HG02973 (cell line): Measurements from ENCODE around the gene LY86.
A peak's percentile ranks its signal among the peaks of the same experiment; 100 is the strongest.

ENCODE experiments used
- ATAC-seq: cut with Tn5 transposase; IDR thresholded peaks from one replicate; pipeline ENCODE4 v1.9.1; 2021; ENCODE audit warnings: moderate library complexity; ENCODE audit not compliant: unreplicated experiment

Gene LY86

DNA sequence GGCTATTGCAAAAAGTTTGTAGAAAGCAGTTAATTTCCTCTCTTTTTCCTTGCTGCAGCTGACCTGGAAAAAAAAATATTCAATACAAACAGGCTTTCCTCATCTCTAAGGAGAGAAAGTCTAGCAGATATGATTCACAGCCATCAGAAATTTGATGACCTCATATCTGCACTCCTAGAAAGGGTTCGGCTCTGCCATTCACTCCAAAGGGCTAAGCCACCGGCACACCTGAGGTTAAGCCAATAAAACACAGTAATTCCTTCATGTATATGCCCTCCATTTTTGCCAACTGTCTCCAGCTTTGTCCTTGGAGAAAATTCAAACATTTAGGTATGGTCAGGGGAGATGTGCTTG lies 18.7 kb upstream of the LY86 start:
- no peak for ATAC-seq

DNA sequence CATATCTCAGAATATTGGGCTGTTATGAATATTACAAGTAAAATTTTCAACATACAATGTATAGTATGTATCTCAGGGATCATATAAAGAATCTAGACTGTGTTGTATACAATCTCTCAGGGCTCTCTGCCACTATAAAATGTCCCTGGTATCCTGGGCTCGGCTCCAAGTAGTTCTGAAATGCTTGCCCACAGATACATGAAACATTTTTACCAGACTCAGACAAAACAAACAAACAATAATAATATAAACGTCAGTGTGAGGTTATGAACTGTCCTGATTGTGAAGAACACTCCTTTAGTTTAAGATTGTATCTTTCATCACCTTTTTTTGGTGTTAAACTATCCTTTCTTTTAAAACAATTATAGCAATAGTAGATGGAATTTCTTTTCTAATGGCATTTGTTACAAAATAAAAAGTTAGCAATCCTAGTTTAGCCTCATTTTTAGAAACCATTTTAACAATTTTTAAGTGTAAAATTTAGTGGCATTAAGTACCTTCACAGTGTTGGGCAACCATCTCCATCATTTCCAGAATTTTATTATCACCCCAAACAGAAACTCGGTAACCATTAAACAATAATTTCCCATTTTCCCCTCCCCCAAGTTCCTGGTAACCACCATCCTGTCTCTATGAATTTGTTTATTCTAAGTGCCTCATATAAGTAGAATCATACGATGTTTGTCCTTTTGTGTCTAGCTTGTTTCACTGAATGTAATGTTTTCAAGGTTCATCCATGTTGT lies 17.4 kb upstream of the LY86 start:
- no peak for ATAC-seq

DNA sequence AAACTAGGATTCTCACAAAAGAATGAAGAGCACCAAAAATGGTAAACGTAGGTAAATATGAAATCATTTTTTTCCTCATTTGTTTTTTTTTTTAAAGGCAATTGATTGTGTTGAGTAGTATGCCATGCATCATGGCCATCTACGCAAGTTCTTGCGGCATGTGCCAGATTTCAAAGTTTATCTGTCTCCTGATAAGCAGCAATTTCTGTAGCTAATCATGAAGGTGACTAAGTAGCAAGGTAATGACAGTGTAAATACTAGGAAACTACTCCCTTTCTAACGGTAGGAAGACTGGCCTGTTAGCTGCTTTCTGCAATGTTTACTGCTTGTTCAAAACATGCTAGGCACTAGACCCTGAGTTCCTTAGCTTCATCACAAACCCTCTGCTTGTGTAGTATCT lies 13.4 kb upstream of the LY86 start:
- no peak for ATAC-seq

DNA sequence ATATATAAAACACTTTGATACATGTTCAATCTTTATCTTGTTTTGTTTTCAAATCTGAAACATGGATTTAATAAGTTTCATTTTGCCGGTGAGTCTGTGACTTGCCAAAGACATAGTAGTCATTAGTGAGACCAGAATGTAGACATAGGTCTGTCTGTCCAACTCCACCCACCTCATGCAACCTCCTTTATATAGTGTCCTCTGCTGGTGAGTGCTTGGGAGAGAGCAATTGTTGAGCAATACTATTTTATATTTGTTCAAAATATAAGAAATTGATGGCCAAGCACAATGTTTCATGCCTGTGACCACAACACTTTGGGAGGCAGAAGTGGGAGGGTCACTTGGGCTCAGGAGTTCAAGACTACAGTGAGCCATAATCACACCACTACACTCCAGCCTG lies 10.8 kb upstream of the LY86 start:
- no peak for ATAC-seq

DNA sequence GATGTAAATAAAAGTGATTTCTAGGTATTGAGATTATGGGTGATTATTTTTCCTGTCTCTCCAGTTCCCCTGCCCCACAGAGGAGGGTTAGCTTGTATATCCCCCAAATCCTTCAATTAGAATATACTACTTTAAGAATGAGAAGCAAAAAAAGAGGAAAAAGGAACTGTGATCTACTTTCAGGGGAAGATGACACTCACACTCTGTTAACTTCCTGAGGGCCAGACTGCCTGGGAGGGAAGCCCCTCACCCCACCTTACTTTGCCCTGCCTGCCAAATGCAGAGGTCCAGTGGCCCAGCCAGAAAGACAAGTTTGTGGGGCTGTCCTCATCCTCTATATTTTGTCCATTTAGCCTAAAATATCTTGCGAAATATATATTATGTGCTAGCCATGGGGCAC lies 9.2 kb upstream of the LY86 start:
- ATAC-seq, result no peak

DNA sequence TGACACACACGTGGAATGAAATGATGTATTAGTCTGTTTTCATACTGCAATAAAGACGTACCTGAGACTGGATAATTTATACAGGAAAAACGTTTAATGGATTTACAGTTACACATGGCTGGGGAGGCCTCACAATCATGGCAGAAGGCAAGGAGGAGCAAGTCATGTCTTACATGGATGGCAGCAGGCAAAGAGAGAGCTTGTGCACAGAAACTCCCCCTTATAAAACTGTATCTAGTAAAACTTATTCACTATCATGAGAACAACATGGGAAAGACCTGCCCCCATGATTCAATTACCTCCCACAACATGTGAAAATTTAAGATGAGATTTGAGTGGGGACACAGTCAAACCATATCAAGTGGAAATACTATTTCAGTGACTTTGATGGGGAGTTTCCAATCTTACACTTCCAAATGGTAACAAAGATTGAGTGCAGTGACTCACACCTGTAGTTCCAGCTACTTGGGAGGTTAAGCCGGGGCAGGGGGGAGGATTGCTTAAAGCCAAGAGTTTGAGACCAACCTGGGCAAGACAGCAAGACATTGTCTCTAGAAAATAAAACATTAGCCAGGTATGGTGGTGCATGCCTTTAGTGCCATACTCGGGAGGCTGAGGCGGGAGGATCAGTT lies 8.2 kb upstream of the LY86 start:
- no peak for ATAC-seq

DNA sequence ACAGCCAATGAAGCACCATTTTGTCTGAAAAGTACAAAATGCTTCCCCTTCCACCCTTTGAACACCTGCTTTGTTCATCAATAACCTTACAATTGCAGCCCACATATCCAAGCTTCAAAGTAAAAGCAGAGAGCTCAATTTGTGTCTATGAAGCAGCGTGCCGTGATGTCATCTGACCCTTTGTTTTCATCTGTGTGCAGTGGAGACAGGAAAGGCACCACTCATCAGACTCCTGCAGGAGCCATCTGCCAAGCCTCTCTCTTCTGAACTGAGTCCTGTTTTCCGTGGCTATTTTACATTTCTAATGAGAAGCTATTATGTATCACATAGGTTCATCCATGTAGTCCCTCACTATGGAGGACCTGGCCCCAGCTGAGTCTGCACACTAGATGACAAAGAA lies 7.5 kb upstream of the LY86 start:
- no peak for ATAC-seq

DNA sequence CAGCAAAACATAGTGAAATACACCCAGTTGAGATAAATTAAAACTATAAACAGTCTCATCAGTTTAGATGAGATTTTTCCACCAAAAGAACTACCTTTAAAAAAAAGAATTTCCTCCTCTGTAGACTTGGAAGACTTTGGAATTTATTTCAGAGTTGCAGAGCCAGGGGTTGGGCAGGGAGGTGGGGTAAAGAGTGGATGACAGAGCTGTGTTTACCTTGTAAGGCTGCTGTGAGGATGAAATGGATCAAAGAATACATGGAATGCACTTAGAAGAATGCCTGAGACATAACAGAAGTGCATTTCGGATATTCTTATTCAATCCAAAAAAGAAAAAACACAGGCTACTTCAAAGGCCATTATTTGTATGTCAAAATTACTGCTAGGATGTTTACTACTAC lies 6.4 kb upstream of the LY86 start:
- no peak for ATAC-seq

DNA sequence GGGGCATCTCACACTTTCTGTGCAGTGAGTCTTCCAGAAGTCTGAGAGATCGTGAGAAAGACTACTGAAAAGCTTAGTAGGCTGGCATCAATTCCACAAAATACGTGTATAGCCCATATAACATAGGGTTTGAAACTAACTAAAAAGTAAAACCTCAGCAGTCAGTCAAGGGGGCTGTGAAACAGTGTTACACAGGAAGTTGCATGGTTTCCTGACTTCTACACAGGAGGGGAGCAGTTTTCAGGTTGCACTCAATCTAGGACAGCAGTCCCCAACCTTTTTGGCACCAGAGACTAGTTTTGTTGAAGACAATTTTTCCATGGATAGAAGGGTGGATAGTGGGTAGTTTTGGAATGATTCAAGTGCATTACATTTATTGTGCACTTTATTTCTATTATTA lies 4.7 kb upstream of the LY86 start:
- no peak for ATAC-seq

DNA sequence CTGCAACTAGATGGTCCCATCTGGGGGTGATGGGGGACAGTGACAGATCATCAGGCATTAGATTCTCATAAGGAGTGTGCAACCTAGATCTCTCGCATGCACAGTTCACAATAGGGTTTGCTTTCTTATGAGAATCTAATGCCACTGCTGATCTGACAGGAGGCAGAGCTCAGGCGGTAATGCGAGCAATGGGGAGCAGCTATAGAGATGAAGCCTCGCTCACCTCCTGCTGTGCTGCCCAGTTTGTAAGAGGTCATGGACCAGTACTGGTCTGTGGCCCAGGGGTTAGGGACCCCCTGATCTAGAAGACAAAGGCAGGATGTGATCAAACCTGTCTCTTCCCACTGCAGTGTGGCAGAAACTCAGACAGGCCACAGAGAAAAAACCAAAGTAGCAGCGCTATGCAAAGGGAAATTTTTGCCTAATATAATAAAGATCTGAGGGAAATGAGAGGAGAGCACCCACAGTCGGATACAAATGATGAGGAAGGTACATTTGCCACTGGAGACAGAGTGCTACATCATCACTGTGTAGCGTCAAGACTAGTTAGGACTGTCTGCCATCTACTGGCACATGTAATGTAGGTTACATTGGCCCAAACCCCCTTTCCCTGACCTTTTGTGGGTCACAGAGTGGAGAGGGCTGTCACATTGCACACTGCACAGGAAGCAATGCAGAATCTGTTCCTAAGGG lies 4.1 kb upstream of the LY86 start:
- ATAC-seq, result no peak

DNA sequence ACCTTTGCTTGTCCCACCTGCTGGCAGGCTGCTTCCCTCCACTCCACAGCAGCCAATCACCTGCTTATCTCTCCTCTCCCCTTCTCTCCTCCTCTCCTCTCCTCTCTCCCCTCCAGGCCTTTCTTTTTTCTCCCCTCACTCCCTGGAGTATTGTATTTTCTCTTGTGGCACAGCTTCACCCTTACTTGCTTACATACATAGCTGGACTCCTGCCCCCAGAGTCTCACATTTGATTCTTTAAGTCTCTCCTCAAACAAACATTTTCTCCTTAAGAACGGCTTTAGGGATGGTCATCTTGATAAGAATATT lies 3.6 kb upstream of the LY86 start:
- no peak for ATAC-seq

DNA sequence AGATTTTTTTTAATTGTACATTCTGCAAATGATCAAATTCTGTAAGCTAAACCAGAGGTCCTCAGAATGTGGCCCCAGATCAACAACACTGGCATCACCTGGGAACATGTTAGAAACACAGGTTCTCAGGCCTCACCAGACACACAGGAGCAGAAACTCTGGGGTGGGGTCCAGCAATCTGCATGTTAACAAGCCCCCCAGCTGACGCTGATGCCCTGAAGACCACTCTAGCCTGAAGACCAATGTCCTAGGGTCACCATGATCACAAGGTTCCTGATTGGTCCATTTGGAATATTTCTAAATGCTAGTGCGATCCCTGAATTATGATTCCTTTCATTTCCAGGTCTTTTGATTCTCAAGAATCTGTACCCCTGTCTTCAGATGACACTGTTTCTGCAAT lies 2.4 kb upstream of the LY86 start:
- no peak for ATAC-seq

DNA sequence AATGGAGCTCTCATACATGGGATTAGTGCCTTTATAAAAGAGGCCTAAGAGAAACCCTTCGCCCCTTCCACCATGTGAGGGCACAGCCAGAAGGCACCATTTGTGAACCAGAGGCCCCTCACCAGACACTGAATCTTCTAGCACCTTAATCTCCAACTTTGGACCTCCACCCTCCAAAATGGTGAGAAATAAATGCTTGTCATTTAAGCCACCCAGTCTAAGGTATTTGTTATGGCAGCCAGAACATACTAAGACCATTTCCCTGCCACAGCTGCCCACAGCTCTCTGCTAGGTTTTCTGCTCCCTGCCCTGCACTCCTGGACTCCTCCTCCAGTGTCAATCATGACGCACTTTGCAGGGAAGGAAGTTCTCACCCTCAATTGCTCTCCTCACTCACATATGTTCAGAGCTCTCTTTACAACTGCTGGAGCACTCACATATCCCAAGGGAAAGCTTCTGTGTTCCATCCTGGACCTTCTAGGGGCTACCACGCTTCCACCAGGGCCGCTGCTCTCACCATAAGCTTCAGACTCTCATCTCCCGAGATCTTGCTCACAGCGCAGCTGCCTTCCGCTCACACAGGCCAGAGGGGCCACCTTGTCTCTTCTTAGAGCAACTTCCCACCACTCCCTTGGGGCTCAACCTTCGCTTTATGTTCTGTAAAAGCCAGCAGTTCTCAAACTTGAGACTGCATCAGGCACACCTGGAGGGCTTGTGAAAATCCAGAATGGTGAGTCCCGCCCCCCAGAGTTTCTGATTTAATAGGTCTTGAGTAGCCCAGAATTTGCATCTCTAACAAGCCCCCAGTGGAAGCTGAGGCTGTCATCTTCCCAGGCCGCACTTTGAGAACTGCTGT lies 1.6 kb upstream of the LY86 start:
- ATAC-seq, result peak; percentile 51

DNA sequence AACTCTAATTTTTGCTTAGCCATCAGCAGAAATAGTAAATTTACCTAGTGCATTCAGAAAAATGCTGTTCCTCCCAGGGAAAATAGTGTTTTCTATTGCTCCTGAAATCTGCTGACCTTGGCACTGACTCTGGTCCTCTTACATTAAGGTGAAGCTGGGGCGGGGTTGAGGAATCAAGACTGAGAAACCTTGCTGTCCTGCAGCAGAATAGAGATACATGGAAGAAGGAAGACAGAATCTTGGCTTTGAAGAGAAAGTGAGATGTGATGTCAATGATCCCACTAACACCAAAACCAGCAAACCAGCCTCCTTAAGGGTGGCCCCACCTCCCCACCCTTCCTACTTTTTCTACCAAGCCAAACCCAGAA lies 840 bp upstream of the LY86 start:
- ATAC-seq, result no peak

DNA sequence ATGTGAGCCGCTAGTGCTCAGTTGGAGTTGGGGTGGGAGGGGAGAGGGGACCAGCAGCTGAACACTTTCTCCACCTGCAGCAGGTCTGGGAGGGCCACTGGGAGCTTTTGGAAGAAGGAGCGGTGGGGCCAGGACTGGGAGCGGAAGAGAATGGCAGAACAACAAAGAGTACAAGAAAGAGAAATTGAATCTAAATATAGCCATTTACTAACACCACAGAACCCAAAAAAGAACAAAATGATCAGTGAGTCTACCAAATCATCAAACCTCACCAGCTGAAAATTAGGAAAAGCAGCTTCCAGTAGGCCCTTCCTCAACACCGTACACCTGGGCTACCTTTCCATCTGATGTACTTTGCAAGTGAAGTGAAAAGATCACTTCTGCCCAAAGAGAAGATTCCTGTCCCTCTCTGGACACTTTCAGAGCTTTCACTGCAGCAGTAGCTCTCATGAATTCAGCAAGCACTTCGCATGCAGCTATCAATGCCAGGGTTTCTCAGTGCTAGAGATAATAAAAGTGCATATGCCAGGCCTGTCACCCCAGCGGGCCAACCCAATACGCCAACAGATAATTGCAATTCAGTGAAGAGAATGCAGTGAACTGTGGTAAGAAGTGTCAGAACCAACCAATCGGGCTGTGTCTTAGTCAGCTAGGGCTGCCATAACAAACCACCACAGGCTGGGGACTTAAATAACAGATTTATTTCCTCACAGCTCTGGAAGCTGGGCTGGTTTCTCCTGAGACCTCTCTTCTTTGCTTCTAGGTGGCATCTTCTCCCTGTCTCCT lies 597 bp downstream of the LY86 start:
- no peak for ATAC-seq

DNA sequence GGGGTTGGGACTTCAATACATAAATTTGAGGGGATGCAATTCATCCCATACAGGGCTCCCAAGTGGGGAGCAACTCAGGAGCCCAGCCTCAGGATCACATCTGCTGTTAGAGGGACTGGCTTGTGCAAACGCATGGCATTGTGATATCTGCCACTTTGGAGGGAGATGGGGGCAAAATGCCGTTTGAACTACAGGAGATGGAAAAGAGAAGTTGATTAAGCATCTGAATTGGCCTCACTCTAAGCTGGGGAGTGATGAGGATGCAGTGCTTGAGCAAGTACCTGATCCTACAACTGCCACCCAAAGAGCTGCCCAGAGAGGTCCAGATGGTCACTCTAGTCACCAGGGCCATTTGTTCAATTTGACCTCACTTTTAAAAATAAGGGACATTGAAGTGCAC lies 2.0 kb downstream of the LY86 start:
- ATAC-seq, result no peak

DNA sequence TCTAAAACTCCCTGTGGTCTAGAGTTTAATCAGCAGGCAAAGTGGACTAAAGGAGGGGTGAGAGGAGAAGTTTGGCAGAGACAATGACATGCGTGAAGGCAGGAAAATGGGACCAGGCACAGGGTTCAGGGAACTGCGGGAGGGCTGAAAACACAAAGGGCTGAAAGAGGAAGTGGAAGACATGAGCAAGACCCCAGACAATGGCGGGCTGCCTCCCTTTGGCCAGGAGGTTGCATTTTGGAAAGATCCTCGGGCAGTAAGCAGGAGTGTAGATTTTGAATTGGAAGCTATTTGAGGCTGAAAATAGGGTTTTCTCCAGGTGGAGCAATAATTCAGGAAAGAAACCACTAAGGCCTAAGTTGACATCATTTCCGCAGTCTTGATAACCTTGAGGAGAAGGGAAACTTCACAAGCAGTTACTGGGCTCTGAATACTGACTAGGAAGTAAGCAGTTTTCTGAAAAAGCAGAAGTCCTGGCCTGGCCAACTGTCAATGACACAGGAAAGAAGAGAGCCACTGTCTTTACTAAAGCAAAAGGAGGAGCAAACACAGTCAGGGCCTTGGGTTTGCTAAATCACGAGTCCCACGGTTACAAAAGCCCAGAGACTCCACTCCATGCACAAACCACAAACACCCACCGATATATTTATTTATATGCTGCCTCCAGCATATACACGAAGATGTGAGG lies 3.4 kb downstream of the LY86 start:
- peak; percentile 17 for ATAC-seq

DNA sequence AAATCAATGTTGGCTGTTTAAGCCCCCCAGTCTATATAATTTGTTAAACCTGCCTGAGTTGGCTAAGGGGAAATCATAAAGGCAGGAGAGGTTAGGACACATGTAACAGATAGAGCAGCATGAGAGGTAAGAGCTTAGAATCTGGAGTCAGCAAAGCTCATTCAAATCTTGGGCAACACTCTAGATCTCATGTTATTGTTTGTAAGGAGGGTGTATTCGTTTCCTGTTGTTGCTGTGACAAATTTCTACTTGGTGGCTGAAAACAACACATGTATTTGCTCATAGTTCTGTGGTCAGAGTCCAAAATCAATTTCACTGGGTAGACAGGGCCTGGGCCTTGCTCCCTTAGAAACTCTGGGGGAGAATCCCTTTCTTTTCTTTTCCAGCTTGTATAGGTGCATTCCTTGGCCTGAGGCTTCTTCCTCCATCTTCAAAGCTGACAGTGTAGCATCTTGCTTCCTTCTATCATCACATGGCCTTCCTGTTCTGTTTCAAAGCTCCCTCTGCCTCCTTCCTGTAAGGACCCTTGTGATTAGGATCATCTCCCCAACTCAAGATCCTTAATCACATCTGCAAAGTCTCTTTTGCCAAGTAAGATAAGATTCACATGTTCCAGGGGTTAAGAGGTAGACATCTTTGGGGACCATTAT lies 4.4 kb downstream of the LY86 start:
- ATAC-seq, result no peak

DNA sequence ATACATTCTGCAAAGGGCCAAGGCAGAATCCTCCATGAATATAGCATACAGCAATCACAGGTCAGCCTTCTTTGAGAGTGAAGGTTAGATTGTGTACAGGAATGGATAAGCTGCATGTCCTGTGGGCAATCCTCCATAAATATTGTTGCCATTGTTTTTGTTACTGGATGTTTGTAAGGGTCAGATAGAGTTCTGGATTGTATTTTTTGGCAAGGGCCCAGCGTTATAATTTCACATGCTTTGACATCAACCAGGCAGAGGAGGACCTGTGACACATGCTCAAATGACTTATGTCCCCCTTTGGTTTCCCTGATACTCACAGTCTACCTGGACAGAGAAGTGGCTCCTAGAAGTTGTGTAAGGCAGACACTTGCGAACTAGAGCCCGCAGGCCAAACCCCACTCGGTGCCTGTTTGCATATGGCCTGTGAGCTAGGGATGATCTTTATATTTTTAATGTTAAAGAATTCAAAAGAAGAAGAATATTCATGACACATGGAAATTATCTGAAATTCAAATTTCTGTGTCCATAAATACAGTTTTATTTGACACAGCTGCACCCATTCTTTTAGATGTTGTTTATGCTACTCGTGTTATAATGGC lies 5.4 kb downstream of the LY86 start:
- no peak for ATAC-seq

DNA sequence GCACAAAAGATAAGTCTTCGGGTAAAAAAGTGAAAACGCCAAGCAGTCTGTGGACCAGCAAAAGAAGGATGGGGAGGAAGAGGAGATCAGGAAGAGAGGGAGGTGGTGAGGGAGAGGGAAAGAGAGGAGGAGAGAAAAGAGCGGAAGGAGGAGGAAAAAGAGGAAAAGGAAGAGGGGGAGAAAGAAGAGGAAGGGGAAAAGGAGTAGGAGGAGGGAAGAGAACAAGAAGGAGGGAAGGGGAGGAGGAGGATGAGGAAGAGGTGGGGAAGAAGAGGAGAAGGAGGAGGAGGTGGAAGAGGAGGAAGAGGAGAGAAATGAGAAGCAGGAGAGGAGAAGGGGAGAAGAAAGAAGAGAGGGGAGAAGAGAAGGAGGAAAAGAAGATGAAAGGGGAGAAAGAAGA lies 6.5 kb downstream of the LY86 start:
- ATAC-seq, result no peak
